K562 (cell line): Measurements from ENCODE around the gene NFIB. TPM values are rescaled to one million over a fixed set of nuclear protein-coding genes. Genes with fewer than 3 reads are reported as not detected.
A peak's percentile ranks its signal among the peaks of the same experiment; 100 is the strongest.

ENCODE experiments used
- ATAC-seq: fragments of 200-7000 bp; cut with Tn5 transposase; 3 replicates; pipeline ENCODE4 v1.9.1; 2020; ENCODE audit warnings: moderate library complexity
- BruUV-seq: library from RNA; stranded (reverse); fragments of 400-500 nt; replicated peaks from 2 replicates; lab custom pipeline; 2021; lab: Mats Ljungman, UMichigan
- CTCF ChIA-PET: fragments of 300-600 bp; formaldehyde crosslinking; extraction: SDS; loops from one replicate; lab custom pipeline; 2021; ENCODE audit warnings: low intra/inter-chr PET ratio; lab: Yijun Ruan, JAX
- POLR2A ChIA-PET: fragments of 300-600, 350-650 bp; sonication (Branson Sonifier 250); formaldehyde crosslinking; extraction: SDS; loops from one replicate; lab custom pipeline; 2021; ENCODE audit warnings: antibody characterized with exemption, inconsistent platforms; lab: Yijun Ruan, JAX
- DNase-seq, 4 experiments: peaks; one replicate each; pipeline versions ENCODE4 v3.0.0 to v3.0.0-alpha.2; 2011 to 2018; ENCODE audit warnings: low spot score in 3 of 4, mixed read lengths in 3 of 4; ENCODE audit errors: extremely low read depth in 1 of 4
- FAIRE-seq: peaks from 2 replicates; lab custom pipeline; 2011; peaks lifted over from hg19 to GRCh38; lab: Jason Lieb, UNC
- H2AFZ ChIP-seq: 2 replicates; pipeline ENCODE4 v1.6.0; 2011; ENCODE audit warnings: low read depth, low read length, control low read depth, inconsistent platforms
- H3K27ac ChIP-seq: fragments of 200-600 bp; 3 replicates; pipeline ENCODE4 v1.8.0; 2011; ENCODE audit warnings: low read depth, mild to moderate bottlenecking, control low read depth, inconsistent platforms, low read length, moderate library complexity, mixed read lengths; ENCODE audit errors: extremely low read depth
- H3K27me3 ChIP-seq, 2 experiments: fragments of 300-600 bp in 1 of 2; 2 replicates in 1 of 2; 3 replicates in 1 of 2; pipeline versions ENCODE4 v1.6.0 to v1.8.0; 2011; ENCODE audit warnings: inconsistent platforms in 2 of 2, low read length in 2 of 2, mild to moderate bottlenecking in 1 of 2, mixed read lengths in 1 of 2, moderate library complexity in 1 of 2; ENCODE audit not compliant: control insufficient read depth in 2 of 2, insufficient read depth in 2 of 2
- H3K36me3 ChIP-seq: fragments of 300-600 bp; 3 replicates; pipeline ENCODE4 v1.8.0; 2011; ENCODE audit warnings: mild to moderate bottlenecking, low read length, inconsistent platforms; ENCODE audit not compliant: control insufficient read depth, insufficient read depth
- H3K4me1 ChIP-seq, 2 experiments: fragments of 200-600 bp in 1 of 2; replicated peaks in 1 of 2; 2 replicates in 1 of 2; 3 replicates in 1 of 2; pipeline versions ENCODE4 v1.5.1 to v1.8.0; 2011; ENCODE audit warnings: inconsistent platforms in 2 of 2, low read length in 2 of 2, mild to moderate bottlenecking in 1 of 2, mixed read lengths in 1 of 2, moderate library complexity in 1 of 2; ENCODE audit not compliant: control insufficient read depth in 2 of 2, insufficient read depth in 2 of 2
- H3K4me2 ChIP-seq: 2 replicates; pipeline ENCODE4 v1.6.1; 2011; ENCODE audit warnings: low read length, control low read depth, inconsistent platforms, mixed read lengths; ENCODE audit not compliant: insufficient read depth
- H3K4me3 ChIP-seq: fragments of 200-600 bp; sonication (generic), shearing (Covaris generic); 2 replicates; pipeline ENCODE4 v1.5.1; 2016; ENCODE audit warnings: control low read depth, inconsistent platforms
- H3K79me2 ChIP-seq: fragments of 200-600 bp; 3 replicates; pipeline ENCODE4 v1.8.0; 2011; ENCODE audit warnings: low read length, inconsistent platforms; ENCODE audit not compliant: control insufficient read depth, insufficient read depth
- H3K9ac ChIP-seq, 2 experiments: 2 replicates each; pipeline versions ENCODE4 v1.6.0 to v1.6.1; 2011; ENCODE audit warnings: low read depth in 2 of 2, low read length in 2 of 2, control low read depth in 1 of 2, inconsistent platforms in 1 of 2, mild to moderate bottlenecking in 1 of 2, mixed read lengths in 1 of 2; ENCODE audit not compliant: insufficient read depth in 1 of 2
- H3K9me1 ChIP-seq: one replicate; pipeline ENCODE4 v1.6.0; 2011; ENCODE audit warnings: inconsistent platforms, mild to moderate bottlenecking, low read length, moderate library complexity; ENCODE audit not compliant: control insufficient read depth, insufficient read depth
- H3K9me3 ChIP-seq: replicated peaks from 2 replicates; pipeline ENCODE4 v1.5.1; 2011; ENCODE audit warnings: low read depth, low read length, inconsistent platforms; ENCODE audit not compliant: control insufficient read depth, insufficient read depth
- H4K20me1 ChIP-seq: replicated peaks from 2 replicates; pipeline ENCODE4 v1.6.1; 2011; ENCODE audit warnings: low read length, inconsistent platforms, mixed read lengths; ENCODE audit not compliant: control insufficient read depth, insufficient read depth
- CGGBP1 ChIP-seq: fragments of 250-450 bp; sonication (Bioruptor Pico); IDR thresholded peaks from 2 replicates; pipeline ENCODE4 v1.9.0; 2021; ENCODE audit warnings: mild to moderate bottlenecking
- CHD4 ChIP-seq: fragments of 200-600 bp; sonication (generic); IDR thresholded peaks from 3 replicates; pipeline ENCODE4 v1.6.1; 2012; ENCODE audit warnings: low read depth, mild to moderate bottlenecking, mixed read lengths, low read length, inconsistent platforms; ENCODE audit not compliant: insufficient read depth, insufficient replicate concordance, poor library complexity, severe bottlenecking
- COPS2 ChIP-seq: fragments of 450-650 bp; conservative IDR thresholded peaks from 2 replicates; pipeline ENCODE4 v1.6.1; 2016; ENCODE audit warnings: mild to moderate bottlenecking, moderate library complexity
- RAD51 ChIP-seq: fragments of 450-650 bp; IDR thresholded peaks from 2 replicates; pipeline ENCODE4 v1.7.1; 2016; ENCODE audit warnings: low read depth, mild to moderate bottlenecking, borderline replicate concordance
- TFE3 ChIP-seq: fragments of 450-650 bp; formaldehyde crosslinking; IDR thresholded peaks from 2 replicates; pipeline ENCODE4 v1.4.0; 2020; ENCODE audit warnings: mild to moderate bottlenecking, mixed read lengths
- TGIF2 ChIP-seq: sonication (generic); formaldehyde crosslinking; IDR thresholded peaks from 2 replicates; pipeline ENCODE4 v1.8.1; 2022; ENCODE audit warnings: mild to moderate bottlenecking, missing genetic modification reagents, moderate library complexity
- TOE1 ChIP-seq, 2 experiments: fragments of 450-650 bp in 1 of 2; sonication (generic) in 1 of 2; formaldehyde crosslinking in 1 of 2; IDR thresholded peaks; 2 replicates each; pipeline versions ENCODE4 v1.7.1 to v1.8.0; 2016 to 2022; ENCODE audit warnings: borderline replicate concordance in 2 of 2, mild to moderate bottlenecking in 2 of 2, antibody characterized with exemption in 1 of 2, inconsistent platforms in 1 of 2, low read depth in 1 of 2, missing genetic modification reagents in 1 of 2, moderate library complexity in 1 of 2
- WGBS: fragments of 100-300 bp; shearing (Covaris generic); methylation state at CpG from one replicate; pipeline ENCODE4 v1.1.6; 2016; ENCODE audit warnings: low coverage, mixed read lengths; ENCODE audit not compliant: insufficient coverage; ENCODE audit errors: missing lambda C conversion rate; 5-methylcytosine and 5-hydroxymethylcytosine counted together
- in situ Hi-C: fragments of 300-500 bp; cut with MboI; formaldehyde crosslinking; loops from 4 replicates; pipeline ENCODE4 v1.15.0; 2018; ENCODE audit warnings: inconsistent platforms, mixed read lengths
- intact Hi-C: fragments of 100-400 bp; cut with micrococcal nuclease; formaldehyde crosslinking; loops from 2 replicates; pipeline ENCODE4 v1.14.2; 2022
- polyA plus RNA-seq, 8 experiments: library from polyadenylated mRNA; depleted of rRNA in 4 of 8; stranded (reverse) in 5 of 8; unstranded in 3 of 8; fragments of >200 nt; fragmentation: Nextera tagmentation in 2 of 8; fragmentation: Illumina TruSeq in 1 of 8; extraction: Ambion mirVana in 2 of 8; extraction: Trizol in 1 of 8; gene quantifications; 2 replicates each; pipeline versions ENCODE4 v1.2.1 to v1.2.3, GENCODE V29; 2011 to 2014; ENCODE audit warnings: inconsistent platforms in 1 of 8, missing spikeins in 1 of 8
- total RNA-seq, 7 experiments: library from RNA; depleted of rRNA in 6 of 7; stranded (reverse); fragments of >200 nt in 6 of 7; fragmentation: Illumina TruSeq in 2 of 7; extraction: Trizol in 2 of 7; gene quantifications; 2 replicates each; pipeline versions ENCODE4 v1.2.1 to v1.2.3, GENCODE V29; 2011 to 2021; ENCODE audit warnings: low replicate concordance in 1 of 7

The NFIB gene
- total and polyA plus RNA-seq, 9 of the 15 experiments (the other 6 are each of a cell fraction or from before 2014, with no cell fraction given) = 1.2 to 3.3 (median 1.9) TPM

- no peak overlapping the region for H3K4me2 ChIP-seq
- WGBS = 0% methylated on average over 3 of the region's 4 CpGs
- H3K9me1 ChIP-seq = no peaks in the 10 kb centered on the region
- H3K4me1 ChIP-seq = no peaks in the 10 kb centered on the region
- in situ Hi-C loops (no loop called here), intact Hi-C loops (no loop called here)
- H3K9me3 ChIP-seq = no peaks in the 10 kb centered on the region
- H4K20me1 ChIP-seq = no peaks in the 10 kb centered on the region
- H3K9ac ChIP-seq = no peak overlapping the region
- FAIRE-seq (no peak), ATAC-seq (no peak), DNase-seq (no peak)
- no peak overlapping the region for H2AFZ ChIP-seq
- H3K4me3 ChIP-seq = no peak overlapping the region
- no peaks in the 10 kb centered on the region; a peak in 1 of 5 replicates for H3K27me3 ChIP-seq
- H3K79me2 ChIP-seq = no peaks in the 10 kb centered on the region
- CTCF ChIA-PET = no interaction called here
- POLR2A ChIA-PET = no interaction called here
- BruUV-seq = no TSS peak
- TF ChIP-seq CHD4 (no peak), TGIF2 (CRISPR knock-in tag) (no peak), CGGBP1 (no peak), COPS2 (no peak), RAD51 (peak; percentile 63), TFE3 (CRISPR knock-in tag) (peak; percentile 79), TOE1 (IDR thresholded peaks at IDR 0.05; ENCODE audit: borderline replicate concordance) (0 out of 2 replicates have a peak, but pooled peaks have one; percentile 27), TOE1 (CRISPR knock-in tag; IDR thresholded peaks at IDR 0.05; ENCODE audit: borderline replicate concordance, low read depth) (no peak)
- no peak overlapping the region for H3K27ac ChIP-seq
- no peaks in the 10 kb centered on the region for H3K36me3 ChIP-seq
Observed at GRCh38 chr9:14066032-14066431, 247.9 kb downstream of the NFIB start.
